ENCODE measurements around the gene ALPG. TPM values are rescaled to one million over a fixed set of nuclear protein-coding genes. Genes with fewer than 3 reads are reported as not detected.
"Not testable (repeated sequence)": the region's sequence is repeated elsewhere in the genome, so short reads cannot be mapped to it uniquely, and the experiment has no call there.

Gene ALPG
- total RNA-seq, 1 donor from 2014 or later: not detected

DNA sequence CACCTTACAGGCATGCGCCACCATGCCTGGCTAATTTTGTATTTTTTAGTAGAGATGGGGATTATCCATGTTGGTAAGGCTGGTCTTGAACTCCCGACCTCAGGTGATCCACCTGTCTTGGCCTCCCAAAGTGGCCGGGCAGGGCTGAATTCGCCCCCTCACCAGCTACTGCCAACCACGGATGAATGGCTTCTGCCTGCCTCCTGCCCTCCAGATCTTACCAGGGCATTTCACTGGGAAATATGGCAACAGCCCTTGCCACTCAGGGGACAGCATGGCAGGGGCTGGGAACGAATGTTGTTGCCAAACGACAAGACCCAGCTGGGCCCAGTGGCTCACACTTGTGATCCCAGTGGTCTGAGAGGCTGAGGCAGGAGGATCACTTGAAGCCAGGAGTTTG, 29.9 kb upstream of the ALPG start:
- H3K27ac ChIP-seq (ENCODE audit: low read depth, low read length): no peak overlapping the region
- peaks cover 2 to 15% (median 8%) of the 10 kb centered on the region in 3 donors for H3K27me3 ChIP-seq (ENCODE audit: control insufficient read depth in 3 of 3, insufficient read depth in 3 of 3, low read length in 3 of 3)
- H3K9ac ChIP-seq (ENCODE audit: low read depth in 1 of 3, low read length in 3 of 3): no peak overlapping the region
- no peaks in the 10 kb centered on the region for H3K9me3 ChIP-seq (ENCODE audit: control insufficient read depth in 3 of 3, low read length in 3 of 3)
- no peaks in the 10 kb centered on the region for H3K4me1 ChIP-seq (ENCODE audit: control insufficient read depth in 3 of 3, insufficient read depth in 3 of 3, low read length in 3 of 3)
- H3K4me3 ChIP-seq (ENCODE audit: low read length in 3 of 3): no peak overlapping the region
- H3K36me3 ChIP-seq (ENCODE audit: control insufficient read depth in 3 of 3, insufficient read depth in 3 of 3, low read length in 3 of 3): no peaks in the 10 kb centered on the region

GRCh38 chr2:232377319-232377718, 29.3 kb upstream of the ALPG start:
- H3K27me3 ChIP-seq (ENCODE audit: control insufficient read depth in 3 of 3, insufficient read depth in 3 of 3, low read length in 3 of 3): peaks cover 8 to 21% (median 14%) of the 10 kb centered on the region in 3 donors
- no peaks in the 10 kb centered on the region for H3K9me3 ChIP-seq (ENCODE audit: control insufficient read depth in 3 of 3, low read length in 3 of 3)

DNA sequence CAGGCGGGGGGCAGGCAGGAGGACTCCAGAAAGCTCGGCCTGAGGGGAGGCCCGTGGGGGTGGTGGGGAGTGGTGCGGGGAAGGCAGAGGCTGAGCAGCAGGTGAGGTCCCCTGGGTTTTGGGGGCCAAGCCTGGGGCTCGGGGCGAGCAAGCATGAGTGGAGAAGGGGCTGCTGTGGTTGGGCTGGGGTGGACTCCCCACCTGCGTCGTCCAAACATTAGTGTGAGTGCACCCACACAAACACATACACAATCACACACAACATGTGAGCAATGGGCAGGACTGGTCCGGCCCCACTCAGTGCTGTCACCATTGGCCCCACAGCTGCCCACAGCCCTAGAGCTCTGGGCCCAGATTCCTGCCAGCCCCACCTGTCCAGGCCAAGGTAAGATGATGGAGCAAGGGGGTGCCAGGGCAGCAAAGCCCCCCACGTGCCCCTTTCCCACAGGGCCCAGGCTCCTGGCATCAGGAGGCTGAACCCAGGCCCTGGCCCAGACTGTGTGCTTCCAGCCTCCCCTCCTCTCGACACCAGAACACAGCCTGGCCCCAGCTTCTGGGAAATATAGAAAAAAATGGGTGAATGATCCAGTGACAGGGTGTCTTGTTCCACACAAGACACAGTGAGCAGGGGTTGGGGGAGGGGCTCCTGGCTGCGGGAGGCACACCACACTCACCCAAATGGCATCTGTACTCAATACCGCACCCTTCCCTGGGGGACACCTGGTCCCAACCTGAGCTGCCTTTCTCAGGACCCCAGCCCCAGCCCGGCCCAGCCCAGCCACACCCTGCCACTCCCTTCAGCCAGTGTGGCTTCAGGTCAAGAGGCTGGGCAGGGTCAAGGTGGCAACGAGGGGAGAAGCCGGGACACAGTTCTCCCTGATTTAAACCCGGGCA, 28.6 kb upstream of the ALPG start:
- H3K27ac ChIP-seq (ENCODE audit: low read depth, low read length): no peak overlapping the region
- peaks cover 15 to 27% (median 20%) of the 10 kb centered on the region in 3 donors for H3K27me3 ChIP-seq (ENCODE audit: control insufficient read depth in 3 of 3, insufficient read depth in 3 of 3, low read length in 3 of 3)
- H3K4me3 ChIP-seq (ENCODE audit: low read length in 3 of 3): no peak overlapping the region
- H3K9ac ChIP-seq (ENCODE audit: low read depth in 1 of 3, low read length in 3 of 3): no peak overlapping the region
- H3K4me1 ChIP-seq (ENCODE audit: control insufficient read depth in 3 of 3, insufficient read depth in 3 of 3, low read length in 3 of 3): no peaks in the 10 kb centered on the region
- H3K36me3 ChIP-seq (ENCODE audit: control insufficient read depth in 3 of 3, insufficient read depth in 3 of 3, low read length in 3 of 3): no peaks in the 10 kb centered on the region
- H3K9me3 ChIP-seq (ENCODE audit: control insufficient read depth in 3 of 3, low read length in 3 of 3): no peaks in the 10 kb centered on the region

More at GRCh38 chr2:232377319-232377718, 29.3 kb upstream of the ALPG start:
- no peak overlapping the region for H3K9ac ChIP-seq (ENCODE audit: low read depth in 1 of 3, low read length in 3 of 3)
- H3K36me3 ChIP-seq (ENCODE audit: control insufficient read depth in 3 of 3, insufficient read depth in 3 of 3, low read length in 3 of 3): no peaks in the 10 kb centered on the region
- H3K27ac ChIP-seq (ENCODE audit: low read depth, low read length): no peak overlapping the region
- H3K4me3 ChIP-seq (ENCODE audit: low read length in 3 of 3): no peak overlapping the region
- H3K4me1 ChIP-seq (ENCODE audit: control insufficient read depth in 3 of 3, insufficient read depth in 3 of 3, low read length in 3 of 3): no peaks in the 10 kb centered on the region

- not testable (repeated sequence) for H3K4me3 ChIP-seq (ENCODE audit: low read length in 3 of 3); H3K9ac ChIP-seq (ENCODE audit: low read depth in 1 of 3, low read length in 3 of 3); H3K36me3 ChIP-seq (ENCODE audit: control insufficient read depth in 3 of 3, insufficient read depth in 3 of 3, low read length in 3 of 3); H3K9me3 ChIP-seq (ENCODE audit: control insufficient read depth in 3 of 3, low read length in 3 of 3); H3K4me1 ChIP-seq (ENCODE audit: control insufficient read depth in 3 of 3, insufficient read depth in 3 of 3, low read length in 3 of 3); H3K27ac ChIP-seq (ENCODE audit: low read depth, low read length)
- peaks cover 15 to 32% (median 23%) of the 10 kb centered on the region in 3 donors for H3K27me3 ChIP-seq (ENCODE audit: control insufficient read depth in 3 of 3, insufficient read depth in 3 of 3, low read length in 3 of 3)
Measured at GRCh38 chr2:232378735-232379151, 27.9 kb upstream of the ALPG start, which contains the start of gene ALPP. Gene ALPP, plus strand, starts transcription at chr2:232378751. Its CDS starts 52 bp downstream, at chr2:232378803.

- not testable (repeated sequence) for H3K4me1 ChIP-seq (ENCODE audit: control insufficient read depth in 3 of 3, insufficient read depth in 3 of 3, low read length in 3 of 3); H3K9me3 ChIP-seq (ENCODE audit: control insufficient read depth in 3 of 3, low read length in 3 of 3); H3K36me3 ChIP-seq (ENCODE audit: control insufficient read depth in 3 of 3, insufficient read depth in 3 of 3, low read length in 3 of 3); H3K4me3 ChIP-seq (ENCODE audit: low read length in 3 of 3); H3K27ac ChIP-seq (ENCODE audit: low read depth, low read length); H3K9ac ChIP-seq (ENCODE audit: low read depth in 1 of 3, low read length in 3 of 3)
- H3K27me3 ChIP-seq (ENCODE audit: control insufficient read depth in 3 of 3, insufficient read depth in 3 of 3, low read length in 3 of 3): peaks cover 24 to 37% (median 34%) of the 10 kb centered on the region in 3 donors
Measured at GRCh38 chr2:232379610-232380590, 26.7 kb upstream of the ALPG start.

- peaks cover 36 to 46% (median 43%) of the 10 kb centered on the region in 3 donors for H3K27me3 ChIP-seq (ENCODE audit: control insufficient read depth in 3 of 3, insufficient read depth in 3 of 3, low read length in 3 of 3)
- not testable (repeated sequence) for H3K4me3 ChIP-seq (ENCODE audit: low read length in 3 of 3); H3K9ac ChIP-seq (ENCODE audit: low read depth in 1 of 3, low read length in 3 of 3); H3K4me1 ChIP-seq (ENCODE audit: control insufficient read depth in 3 of 3, insufficient read depth in 3 of 3, low read length in 3 of 3); H3K27ac ChIP-seq (ENCODE audit: low read depth, low read length); H3K36me3 ChIP-seq (ENCODE audit: control insufficient read depth in 3 of 3, insufficient read depth in 3 of 3, low read length in 3 of 3); H3K9me3 ChIP-seq (ENCODE audit: control insufficient read depth in 3 of 3, low read length in 3 of 3)
Measured at GRCh38 chr2:232381204-232382031, 25.2 kb upstream of the ALPG start.

DNA sequence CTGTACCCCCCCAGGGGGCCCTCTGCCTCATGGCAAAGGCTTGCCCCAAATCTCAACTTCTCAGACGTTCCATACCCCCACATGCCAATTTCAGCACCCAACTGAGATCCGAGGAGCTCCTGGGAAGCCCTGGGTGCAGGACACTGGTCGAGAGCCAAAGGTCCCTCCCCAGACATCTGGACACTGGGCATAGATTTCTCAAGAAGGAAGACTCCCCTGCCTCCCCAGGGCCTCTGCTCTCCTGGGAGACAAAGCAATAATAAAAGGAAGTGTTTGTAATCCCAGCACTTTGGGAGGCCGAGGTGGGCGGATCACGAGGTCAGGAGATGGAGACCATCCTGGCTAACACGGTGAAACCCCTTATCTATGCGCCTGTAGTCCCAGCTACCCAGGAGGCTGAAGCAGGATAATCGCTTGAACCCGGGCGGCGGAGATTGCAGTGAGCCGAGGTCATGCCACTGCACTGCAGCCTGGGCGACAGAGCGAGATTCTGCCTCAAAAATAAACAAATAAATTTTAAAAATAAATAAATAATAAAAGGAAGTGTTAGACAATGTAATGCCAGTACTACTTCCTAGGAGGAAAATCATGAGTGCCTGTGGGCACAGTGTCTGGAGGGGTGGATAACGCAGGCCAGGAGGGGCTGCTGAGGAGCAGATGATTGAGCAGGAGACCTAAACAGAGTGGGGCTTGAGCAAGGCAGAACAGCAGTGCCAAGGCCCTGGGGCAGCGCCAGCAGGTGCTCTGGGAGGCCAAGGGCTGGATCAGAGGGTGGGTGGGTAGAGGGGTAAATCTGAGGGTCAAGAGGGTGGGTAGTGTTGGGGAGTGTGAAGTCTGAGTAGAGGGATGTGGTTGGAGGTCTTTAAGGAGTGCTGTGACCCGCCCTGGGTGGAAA, 24.1 kb upstream of the ALPG start:
- peaks cover 0 to 5% (median 0%) of the 10 kb centered on the region in 3 donors for H3K4me1 ChIP-seq (ENCODE audit: control insufficient read depth in 3 of 3, insufficient read depth in 3 of 3, low read length in 3 of 3)
- H3K4me3 ChIP-seq (ENCODE audit: low read length in 3 of 3): no peak overlapping the region
- H3K9me3 ChIP-seq (ENCODE audit: control insufficient read depth in 3 of 3, low read length in 3 of 3): no peaks in the 10 kb centered on the region
- H3K9ac ChIP-seq (ENCODE audit: low read depth in 1 of 3, low read length in 3 of 3): no peak overlapping the region
- no peaks in the 10 kb centered on the region for H3K36me3 ChIP-seq (ENCODE audit: control insufficient read depth in 3 of 3, insufficient read depth in 3 of 3, low read length in 3 of 3)
- peaks cover 47 to 55% (median 48%) of the 10 kb centered on the region in 3 donors for H3K27me3 ChIP-seq (ENCODE audit: control insufficient read depth in 3 of 3, insufficient read depth in 3 of 3, low read length in 3 of 3)
- H3K27ac ChIP-seq (ENCODE audit: low read depth, low read length): no peak overlapping the region

GRCh38 chr2:232384466-232384865, 22.2 kb upstream of the ALPG start:
- Histone ChIP-seq H3K9me3 (ENCODE audit: control insufficient read depth in 3 of 3, low read length in 3 of 3) (no peaks in the 10 kb centered on the region), H3K27me3 (ENCODE audit: control insufficient read depth in 3 of 3, insufficient read depth in 3 of 3, low read length in 3 of 3) (peaks cover 60 to 73% (median 67%) of the 10 kb centered on the region in 3 donors), H3K9ac (ENCODE audit: low read depth in 1 of 3, low read length in 3 of 3) (no peak overlapping the region), H3K36me3 (ENCODE audit: control insufficient read depth in 3 of 3, insufficient read depth in 3 of 3, low read length in 3 of 3) (no peaks in the 10 kb centered on the region), H3K4me3 (ENCODE audit: low read length in 3 of 3) (no peak overlapping the region), H3K4me1 (ENCODE audit: control insufficient read depth in 3 of 3, insufficient read depth in 3 of 3, low read length in 3 of 3) (peaks cover 0 to 5% (median 3%) of the 10 kb centered on the region in 3 donors), H3K27ac (ENCODE audit: low read depth, low read length) (no peak overlapping the region)
